ENCODE measurements around the gene SORCS2. TPM values are rescaled to one million over a fixed set of nuclear protein-coding genes. Genes with fewer than 3 reads are reported as not detected.

The SORCS2 gene
- total and polyA plus RNA-seq, 2 of the 13 experiments (the other 11 are each of a cell fraction or from before 2014, with no cell fraction given), result 0.82 to 1.0 TPM

DNA sequence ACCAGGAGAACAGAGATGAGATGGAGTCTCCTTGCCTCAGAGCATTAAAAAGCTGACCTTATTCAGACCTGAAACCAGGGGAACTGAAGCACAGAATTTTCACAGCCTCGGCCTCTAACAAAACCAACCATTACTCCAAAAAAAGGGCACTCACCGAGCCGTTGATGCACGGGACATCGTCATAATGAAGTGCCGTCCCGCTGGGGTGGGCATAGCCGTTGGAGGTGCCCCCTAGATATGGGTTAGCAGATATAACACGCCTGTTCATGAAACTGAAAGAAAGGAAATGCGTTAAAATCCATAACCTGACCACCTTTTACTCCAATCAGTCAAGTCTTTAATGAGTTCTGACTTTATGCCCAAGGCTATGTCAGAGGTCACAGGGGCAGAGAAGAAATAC, 593.7 kb downstream of the SORCS2 start:
- Histone ChIP-seq H4K20me1 (ENCODE audit: insufficient read depth, low read length) (no peaks in the 10 kb centered on the region), H3K79me2 (ENCODE audit: insufficient read depth, low read length) (no peaks in the 10 kb centered on the region), H3K9ac (ENCODE audit: insufficient read depth, low read depth, low read length) (no peak overlapping the region), H3K4me3 (replicated peaks in 1 of 3; ENCODE audit: insufficient read depth in 1 of 3, low read depth in 2 of 3, low read length in 3 of 3) (no peak overlapping the region), H3K4me1 (ENCODE audit: insufficient read depth, low read length) (no peaks in the 10 kb centered on the region), H3K4me2 (ENCODE audit: low read depth, low read length) (no peak overlapping the region), H2AFZ (ENCODE audit: low read length) (no peak overlapping the region), H3K9me3 (ENCODE audit: low read length) (no peaks in the 10 kb centered on the region), H3K36me3 (replicated peaks in 1 of 2; ENCODE audit: control insufficient read depth in 1 of 2, insufficient read depth in 2 of 2, low read length in 2 of 2) (peaks cover 3 to 4% of the 10 kb centered on the region in 2 experiments; a peak in 2 of 5 replicates), H3K27ac (ENCODE audit: extremely low read length, insufficient read depth, low read length) (no peak overlapping the region), H3K27me3 (ENCODE audit: control insufficient read depth in 1 of 2, insufficient read depth in 2 of 2, low read length in 2 of 2) (no peaks in the 10 kb centered on the region)
- in situ Hi-C loops (cut with HindIII; ENCODE audit: extremely low pct_ligation_motif_present, low pct_unique_long_range_greater_than_20kb), result no loop called here
- intact Hi-C loops (cut with micrococcal nuclease; ENCODE audit: unreplicated experiment), result no loop called here
- ChIA-PET CTCF (ENCODE audit: low intra/inter-chr PET ratio, low total read pairs) (no interaction called here), POLR2A (no interaction called here)
- ATAC-seq, result no peak
- WGBS (ENCODE audit: low lambda C conversion rate), result 96% methylated on average over 10 of the region's 10 CpGs
- no TSS peak for BruUV-seq (replicated peaks)
- no peak for FAIRE-seq
- no peak for DNase-seq (ENCODE audit: low spot score)
- no peak for TF ChIP-seq ERF (CRISPR knock-in tag; IDR thresholded peaks at IDR 0.05)
- no peak for TF ChIP-seq ZMAT3 (CRISPR knock-in tag; conservative IDR thresholded peaks at IDR 0.05)
- TF ChIP-seq BRD4 (CRISPR knock-in tag; IDR thresholded peaks at IDR 0.05), result no peak
- TF ChIP-seq ZSCAN31 (CRISPR knock-in tag; IDR thresholded peaks at IDR 0.05; ENCODE audit: low read depth), result no peak
- no peak for TF ChIP-seq ZNF792 (CRISPR knock-in tag; IDR thresholded peaks at IDR 0.05)
- TF ChIP-seq, protein P1, sequence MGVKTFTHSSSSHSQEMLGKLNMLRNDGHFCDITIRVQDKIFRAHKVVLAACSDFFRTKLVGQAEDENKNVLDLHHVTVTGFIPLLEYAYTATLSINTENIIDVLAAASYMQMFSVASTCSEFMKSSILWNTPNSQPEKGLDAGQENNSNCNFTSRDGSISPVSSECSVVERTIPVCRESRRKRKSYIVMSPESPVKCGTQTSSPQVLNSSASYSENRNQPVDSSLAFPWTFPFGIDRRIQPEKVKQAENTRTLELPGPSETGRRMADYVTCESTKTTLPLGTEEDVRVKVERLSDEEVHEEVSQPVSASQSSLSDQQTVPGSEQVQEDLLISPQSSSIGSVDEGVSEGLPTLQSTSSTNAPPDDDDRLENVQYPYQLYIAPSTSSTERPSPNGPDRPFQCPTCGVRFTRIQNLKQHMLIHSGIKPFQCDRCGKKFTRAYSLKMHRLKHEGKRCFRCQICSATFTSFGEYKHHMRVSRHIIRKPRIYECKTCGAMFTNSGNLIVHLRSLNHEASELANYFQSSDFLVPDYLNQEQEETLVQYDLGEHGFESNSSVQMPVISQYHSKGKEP (CRISPR knock-in tag; IDR thresholded peaks at IDR 0.05), result no peak
- TF ChIP-seq SALL2 (CRISPR knock-in tag; IDR thresholded peaks at IDR 0.05), result no peak
- TF ChIP-seq FOXM1 (CRISPR knock-in tag; IDR thresholded peaks at IDR 0.05), result no peak
- TF ChIP-seq, protein P2, sequence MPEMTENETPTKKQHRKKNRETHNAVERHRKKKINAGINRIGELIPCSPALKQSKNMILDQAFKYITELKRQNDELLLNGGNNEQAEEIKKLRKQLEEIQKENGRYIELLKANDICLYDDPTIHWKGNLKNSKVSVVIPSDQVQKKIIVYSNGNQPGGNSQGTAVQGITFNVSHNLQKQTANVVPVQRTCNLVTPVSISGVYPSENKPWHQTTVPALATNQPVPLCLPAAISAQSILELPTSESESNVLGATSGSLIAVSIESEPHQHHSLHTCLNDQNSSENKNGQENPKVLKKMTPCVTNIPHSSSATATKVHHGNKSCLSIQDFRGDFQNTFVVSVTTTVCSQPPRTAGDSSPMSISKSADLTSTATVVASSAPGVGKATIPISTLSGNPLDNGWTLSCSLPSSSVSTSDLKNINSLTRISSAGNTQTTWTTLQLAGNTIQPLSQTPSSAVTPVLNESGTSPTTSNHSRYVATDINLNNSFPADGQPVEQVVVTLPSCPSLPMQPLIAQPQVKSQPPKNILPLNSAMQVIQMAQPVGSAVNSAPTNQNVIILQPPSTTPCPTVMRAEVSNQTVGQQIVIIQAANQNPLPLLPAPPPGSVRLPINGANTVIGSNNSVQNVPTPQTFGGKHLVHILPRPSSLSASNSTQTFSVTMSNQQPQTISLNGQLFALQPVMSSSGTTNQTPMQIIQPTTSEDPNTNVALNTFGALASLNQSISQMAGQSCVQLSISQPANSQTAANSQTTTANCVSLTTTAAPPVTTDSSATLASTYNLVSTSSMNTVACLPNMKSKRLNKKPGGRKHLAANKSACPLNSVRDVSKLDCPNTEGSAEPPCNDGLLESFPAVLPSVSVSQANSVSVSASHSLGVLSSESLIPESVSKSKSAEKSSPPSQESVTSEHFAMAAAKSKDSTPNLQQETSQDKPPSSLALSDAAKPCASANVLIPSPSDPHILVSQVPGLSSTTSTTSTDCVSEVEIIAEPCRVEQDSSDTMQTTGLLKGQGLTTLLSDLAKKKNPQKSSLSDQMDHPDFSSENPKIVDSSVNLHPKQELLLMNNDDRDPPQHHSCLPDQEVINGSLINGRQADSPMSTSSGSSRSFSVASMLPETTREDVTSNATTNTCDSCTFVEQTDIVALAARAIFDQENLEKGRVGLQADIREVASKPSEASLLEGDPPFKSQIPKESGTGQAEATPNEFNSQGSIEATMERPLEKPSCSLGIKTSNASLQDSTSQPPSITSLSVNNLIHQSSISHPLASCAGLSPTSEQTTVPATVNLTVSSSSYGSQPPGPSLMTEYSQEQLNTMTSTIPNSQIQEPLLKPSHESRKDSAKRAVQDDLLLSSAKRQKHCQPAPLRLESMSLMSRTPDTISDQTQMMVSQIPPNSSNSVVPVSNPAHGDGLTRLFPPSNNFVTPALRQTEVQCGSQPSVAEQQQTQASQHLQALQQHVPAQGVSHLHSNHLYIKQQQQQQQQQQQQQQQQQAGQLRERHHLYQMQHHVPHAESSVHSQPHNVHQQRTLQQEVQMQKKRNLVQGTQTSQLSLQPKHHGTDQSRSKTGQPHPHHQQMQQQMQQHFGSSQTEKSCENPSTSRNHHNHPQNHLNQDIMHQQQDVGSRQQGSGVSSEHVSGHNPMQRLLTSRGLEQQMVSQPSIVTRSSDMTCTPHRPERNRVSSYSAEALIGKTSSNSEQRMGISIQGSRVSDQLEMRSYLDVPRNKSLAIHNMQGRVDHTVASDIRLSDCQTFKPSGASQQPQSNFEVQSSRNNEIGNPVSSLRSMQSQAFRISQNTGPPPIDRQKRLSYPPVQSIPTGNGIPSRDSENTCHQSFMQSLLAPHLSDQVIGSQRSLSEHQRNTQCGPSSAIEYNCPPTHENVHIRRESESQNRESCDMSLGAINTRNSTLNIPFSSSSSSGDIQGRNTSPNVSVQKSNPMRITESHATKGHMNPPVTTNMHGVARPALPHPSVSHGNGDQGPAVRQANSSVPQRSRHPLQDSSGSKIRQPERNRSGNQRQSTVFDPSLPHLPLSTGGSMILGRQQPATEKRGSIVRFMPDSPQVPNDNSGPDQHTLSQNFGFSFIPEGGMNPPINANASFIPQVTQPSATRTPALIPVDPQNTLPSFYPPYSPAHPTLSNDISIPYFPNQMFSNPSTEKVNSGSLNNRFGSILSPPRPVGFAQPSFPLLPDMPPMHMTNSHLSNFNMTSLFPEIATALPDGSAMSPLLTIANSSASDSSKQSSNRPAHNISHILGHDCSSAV (CRISPR knock-in tag; IDR thresholded peaks at IDR 0.05; ENCODE audit: borderline replicate concordance), result no peak
- no peak for TF ChIP-seq RAD51 (IDR thresholded peaks at IDR 0.05; ENCODE audit: borderline replicate concordance)
- TF ChIP-seq, protein P3, sequence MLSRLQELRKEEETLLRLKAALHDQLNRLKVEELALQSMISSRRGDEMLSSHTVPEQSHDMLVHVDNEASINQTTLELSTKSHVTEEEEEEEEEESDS (CRISPR knock-in tag; IDR thresholded peaks at IDR 0.05; ENCODE audit: borderline replicate concordance), result no peak
- TF ChIP-seq, protein P4, sequence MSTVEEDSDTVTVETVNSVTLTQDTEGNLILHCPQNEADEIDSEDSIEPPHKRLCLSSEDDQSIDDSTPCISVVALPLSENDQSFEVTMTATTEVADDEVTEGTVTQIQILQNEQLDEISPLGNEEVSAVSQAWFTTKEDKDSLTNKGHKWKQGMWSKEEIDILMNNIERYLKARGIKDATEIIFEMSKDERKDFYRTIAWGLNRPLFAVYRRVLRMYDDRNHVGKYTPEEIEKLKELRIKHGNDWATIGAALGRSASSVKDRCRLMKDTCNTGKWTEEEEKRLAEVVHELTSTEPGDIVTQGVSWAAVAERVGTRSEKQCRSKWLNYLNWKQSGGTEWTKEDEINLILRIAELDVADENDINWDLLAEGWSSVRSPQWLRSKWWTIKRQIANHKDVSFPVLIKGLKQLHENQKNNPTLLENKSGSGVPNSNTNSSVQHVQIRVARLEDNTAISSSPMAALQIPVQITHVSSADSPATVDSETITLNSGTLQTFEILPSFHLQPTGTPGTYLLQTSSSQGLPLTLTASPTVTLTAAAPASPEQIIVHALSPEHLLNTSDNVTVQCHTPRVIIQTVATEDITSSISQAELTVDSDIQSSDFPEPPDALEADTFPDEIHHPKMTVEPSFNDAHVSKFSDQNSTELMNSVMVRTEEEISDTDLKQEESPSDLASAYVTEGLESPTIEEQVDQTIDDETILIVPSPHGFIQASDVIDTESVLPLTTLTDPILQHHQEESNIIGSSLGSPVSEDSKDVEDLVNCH (CRISPR knock-in tag; IDR thresholded peaks at IDR 0.05), result no peak
- no peak for TF ChIP-seq ZNF335 (CRISPR knock-in tag; IDR thresholded peaks at IDR 0.05)
- no peak for TF ChIP-seq FOSL2 (CRISPR knock-in tag; IDR thresholded peaks at IDR 0.05)
